ENCODE measurements around the gene POLR2H.

The POLR2H gene

DNA sequence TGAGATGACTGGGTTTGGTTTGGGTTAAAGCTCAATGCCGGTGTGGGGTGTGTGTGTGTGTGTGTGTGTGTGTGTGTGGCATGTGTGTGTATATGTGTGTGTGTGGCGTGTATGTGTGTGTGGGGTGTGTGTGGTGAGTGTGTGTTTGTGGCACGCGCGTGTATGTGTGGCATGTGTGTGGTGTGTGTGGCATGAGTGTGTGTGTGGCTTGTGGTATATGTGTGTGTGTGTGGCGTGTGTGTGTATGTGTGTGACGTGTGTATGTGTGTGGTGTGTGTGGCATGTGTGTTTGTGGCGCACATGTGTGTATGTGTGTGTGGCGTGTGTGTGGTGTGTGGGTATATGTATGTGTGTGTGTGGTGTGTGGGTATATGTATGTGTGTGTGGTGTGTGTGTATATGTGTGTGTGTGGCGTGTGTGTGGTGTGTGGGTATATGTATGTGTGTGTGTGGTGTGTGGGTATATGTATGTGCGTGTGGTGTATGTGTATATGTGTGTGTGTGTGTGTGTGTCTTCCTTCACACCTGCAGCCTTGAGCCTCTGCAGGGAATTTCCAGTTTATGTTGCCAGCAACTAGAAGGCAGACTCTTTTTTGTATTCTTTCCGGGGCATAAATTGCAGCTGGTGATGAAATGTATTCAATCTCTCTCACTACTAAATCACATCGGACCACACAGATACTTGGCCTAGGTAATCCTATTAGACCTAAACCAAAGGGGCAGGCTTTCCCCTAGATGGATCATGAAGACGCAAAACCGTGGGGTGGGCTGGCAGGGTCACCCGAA, 53.1 kb downstream of the POLR2H start:
- ChIA-PET POLR2A (no interaction called here), CTCF (no interaction called here)
- TF ChIP-seq ZNF384 (IDR thresholded peaks at IDR 0.05) (no peak), LEF1 (IDR thresholded peaks at IDR 0.05; ENCODE audit: borderline replicate concordance) (no peak), HDGF (IDR thresholded peaks at IDR 0.05; ENCODE audit: borderline replicate concordance) (no peak), NFRKB (IDR thresholded peaks at IDR 0.05) (no peak), L3MBTL2 (conservative IDR thresholded peaks at IDR 0.05) (no peak), FOXA1 (IDR thresholded peaks at IDR 0.05) (no peak), ELF4 (IDR thresholded peaks at IDR 0.05) (no peak), ARNT (IDR thresholded peaks at IDR 0.05) (no peak), SUZ12 (IDR thresholded peaks at IDR 0.05) (no peak), CTBP1 (IDR thresholded peaks at IDR 0.05; ENCODE audit: borderline replicate concordance) (no peak), FOXK2 (IDR thresholded peaks at IDR 0.05) (no peak), TARDBP (IDR thresholded peaks at IDR 0.05) (no peak), BHLHE40 (IDR thresholded peaks at IDR 0.05; ENCODE audit: borderline replicate concordance) (no peak)
- TF ChIP-seq, protein P1, sequence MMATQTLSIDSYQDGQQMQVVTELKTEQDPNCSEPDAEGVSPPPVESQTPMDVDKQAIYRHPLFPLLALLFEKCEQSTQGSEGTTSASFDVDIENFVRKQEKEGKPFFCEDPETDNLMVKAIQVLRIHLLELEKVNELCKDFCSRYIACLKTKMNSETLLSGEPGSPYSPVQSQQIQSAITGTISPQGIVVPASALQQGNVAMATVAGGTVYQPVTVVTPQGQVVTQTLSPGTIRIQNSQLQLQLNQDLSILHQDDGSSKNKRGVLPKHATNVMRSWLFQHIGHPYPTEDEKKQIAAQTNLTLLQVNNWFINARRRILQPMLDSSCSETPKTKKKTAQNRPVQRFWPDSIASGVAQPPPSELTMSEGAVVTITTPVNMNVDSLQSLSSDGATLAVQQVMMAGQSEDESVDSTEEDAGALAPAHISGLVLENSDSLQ (IDR thresholded peaks at IDR 0.05), result no peak
- DNase-seq (ENCODE audit: extremely low spot score), result no peak

- no peak for TF ChIP-seq BHLHE40 (IDR thresholded peaks at IDR 0.05; ENCODE audit: borderline replicate concordance)
- TF ChIP-seq L3MBTL2 (conservative IDR thresholded peaks at IDR 0.05), result no peak
- TF ChIP-seq ELF4 (IDR thresholded peaks at IDR 0.05), result no peak
- TF ChIP-seq FOXA1 (IDR thresholded peaks at IDR 0.05), result no peak
- TF ChIP-seq SUZ12 (IDR thresholded peaks at IDR 0.05), result no peak
- no peak for TF ChIP-seq ZNF384 (IDR thresholded peaks at IDR 0.05)
- no peak for TF ChIP-seq HDGF (IDR thresholded peaks at IDR 0.05; ENCODE audit: borderline replicate concordance)
- TF ChIP-seq FOXM1 (IDR thresholded peaks at IDR 0.05; ENCODE audit: borderline replicate concordance), result no peak
- ChIA-PET POLR2A (no interaction called here), CTCF (no interaction called here)
- DNase-seq (ENCODE audit: extremely low spot score), result no peak
Measured at GRCh38 chr3:184415203-184415490, 53.6 kb downstream of the POLR2H start.

- CTCF ChIA-PET, result interaction anchor here (0.6 to 1.2 kb wide), 4 partner anchors 26 to 98 kb away, joined by 3 to 5 read pairs (median 4); no protein-coding TSS in a partner anchor
- POLR2A ChIA-PET, result no interaction called here
- peak; percentile 73 for DNase-seq (ENCODE audit: extremely low spot score)
- TF ChIP-seq, protein P1 (IDR thresholded peaks at IDR 0.05), result no peak
- TF ChIP-seq ARNT (IDR thresholded peaks at IDR 0.05) (no peak), L3MBTL2 (conservative IDR thresholded peaks at IDR 0.05) (peak; percentile 44), FOXA1 (IDR thresholded peaks at IDR 0.05) (no peak), ZNF384 (IDR thresholded peaks at IDR 0.05) (peak; percentile 95), ELF4 (IDR thresholded peaks at IDR 0.05) (no peak), LEF1 (IDR thresholded peaks at IDR 0.05; ENCODE audit: borderline replicate concordance) (no peak), SP1 (IDR thresholded peaks at IDR 0.05) (no peak), SUZ12 (IDR thresholded peaks at IDR 0.05) (no peak), BHLHE40 (IDR thresholded peaks at IDR 0.05; ENCODE audit: borderline replicate concordance) (no peak), NFRKB (IDR thresholded peaks at IDR 0.05) (no peak), CTBP1 (IDR thresholded peaks at IDR 0.05; ENCODE audit: borderline replicate concordance) (no peak), HDGF (IDR thresholded peaks at IDR 0.05; ENCODE audit: borderline replicate concordance) (no peak), FOXK2 (IDR thresholded peaks at IDR 0.05) (no peak), TARDBP (IDR thresholded peaks at IDR 0.05) (no peak), FOXM1 (IDR thresholded peaks at IDR 0.05; ENCODE audit: borderline replicate concordance) (no peak)
Measured at GRCh38 chr3:184417619-184418327, 56.3 kb downstream of the POLR2H start.

Measured in HEK293T (cell line).